PC-3 (cell line): ENCODE measurements around the gene LACTBL1. TPM values are rescaled to one million over a fixed set of nuclear protein-coding genes. Genes with fewer than 3 reads are reported as not detected.

ENCODE experiments used
- ATAC-seq: fragments of 200-7000 bp; cut with Tn5 transposase; 2 replicates; pipeline ENCODE4 v1.9.1; 2020; ENCODE audit warnings: mild to moderate bottlenecking, moderate library complexity
- BruUV-seq: library from RNA; stranded (reverse); fragments of 400-500 nt; replicated peaks from 2 replicates; lab custom pipeline; 2021; lab: Mats Ljungman, UMichigan
- CTCF ChIA-PET: fragments of 300-600 bp; sonication (Branson Sonifier 250); formaldehyde crosslinking; loops from one replicate; lab custom pipeline; 2022; ENCODE audit warnings: antibody characterized with exemption; lab: Charles Lee
- POLR2A ChIA-PET: fragments of 300-600 bp; sonication (Branson Sonifier 250); formaldehyde crosslinking; loops from one replicate; lab custom pipeline; 2022; ENCODE audit warnings: antibody characterized with exemption; ENCODE audit not compliant: unreplicated experiment; lab: Charles Lee
- DNase-seq: peaks from one replicate; pipeline ENCODE4 v3.0.0-alpha.2; 2015
- H2AFZ ChIP-seq: fragments of 300-600 bp; sonication (generic); 2 replicates; pipeline ENCODE4 v1.6.0; 2016; ENCODE audit warnings: antibody characterized with exemption, low read length
- H3F3A ChIP-seq: fragments of 300-600 bp; sonication (generic); one replicate; pipeline ENCODE4 v1.6.0; 2017; ENCODE audit warnings: antibody characterized with exemption, low read length, control low read depth, mild to moderate bottlenecking; ENCODE audit not compliant: unreplicated experiment
- H3K27ac ChIP-seq: fragments of 300-600 bp; sonication (generic); 2 replicates; pipeline ENCODE4 v1.5.1; 2016; ENCODE audit warnings: mild to moderate bottlenecking, low read length
- H3K27me3 ChIP-seq: fragments of 300-600 bp; sonication (generic); 2 replicates; pipeline ENCODE4 v1.6.1; 2016; ENCODE audit warnings: low read length, mixed read lengths
- H3K36me3 ChIP-seq: fragments of 300-600 bp; sonication (generic); 2 replicates; pipeline ENCODE4 v1.6.1; 2016; ENCODE audit warnings: low read depth, mixed run types, low read length, mixed read lengths
- H3K4me1 ChIP-seq: fragments of 300-600 bp; sonication (generic); 2 replicates; pipeline ENCODE4 v1.5.1; 2016; ENCODE audit warnings: low read length; ENCODE audit not compliant: insufficient read depth
- H3K4me2 ChIP-seq: fragments of 300-600 bp; sonication (generic); 2 replicates; pipeline ENCODE4 v1.6.0; 2016; ENCODE audit warnings: low read length
- H3K4me3 ChIP-seq: fragments of 300-600 bp; sonication (generic); 2 replicates; pipeline ENCODE4 v1.5.1; 2016; ENCODE audit warnings: mild to moderate bottlenecking, low read length, mixed read lengths
- H3K79me2 ChIP-seq: fragments of 300-600 bp; sonication (generic); 2 replicates; pipeline ENCODE4 v1.6.1; 2017; ENCODE audit warnings: low read length, mixed read lengths
- H3K9ac ChIP-seq: fragments of 300-600 bp; sonication (generic); 2 replicates; pipeline ENCODE4 v1.6.0; 2016; ENCODE audit warnings: mild to moderate bottlenecking, low read length
- H3K9me2 ChIP-seq: fragments of 300-600 bp; sonication (generic); replicated peaks from 2 replicates; pipeline ENCODE4 v1.6.1; 2016; ENCODE audit warnings: mixed run types, low read length, mixed read lengths
- H3K9me3 ChIP-seq: fragments of 300-600 bp; sonication (generic); 2 replicates; pipeline ENCODE4 v1.6.1; 2016; ENCODE audit warnings: low read length, mixed read lengths
- H4K20me1 ChIP-seq: fragments of 300-600 bp; sonication (generic); 2 replicates; pipeline ENCODE4 v1.6.1; 2016; ENCODE audit warnings: low read length, mixed read lengths
- EZH2 ChIP-seq: fragments of 300-600 bp; sonication (generic); IDR thresholded peaks from one replicate; pipeline ENCODE4 v1.6.1; 2017; ENCODE audit warnings: antibody characterized with exemption, mild to moderate bottlenecking, low read length; ENCODE audit not compliant: unreplicated experiment
- EZH2phosphoT487 ChIP-seq: fragments of 300-600 bp; sonication (generic); IDR thresholded peaks from 2 replicates; pipeline ENCODE4 v1.6.1; 2018; ENCODE audit warnings: mild to moderate bottlenecking, antibody characterized with exemption, low read length, borderline replicate concordance
- intact Hi-C: fragments of 100-400 bp; cut with micrococcal nuclease; formaldehyde crosslinking; loops from 2 replicates; pipeline ENCODE4 v1.9.0; 2023
- total RNA-seq: library from RNA; depleted of rRNA; stranded (reverse); fragments of >200 nt; gene quantifications from 2 replicates; pipeline ENCODE4 v1.2.3, GENCODE V29; 2014
- TF ChIP-seq, protein P1 (sequence below): fragments of 300-600 bp; sonication (generic); conservative IDR thresholded peaks from 2 replicates; pipeline ENCODE4 v1.5.1; 2017; ENCODE audit warnings: antibody characterized with exemption, low read depth, mild to moderate bottlenecking, low read length

LACTBL1 gene
- total RNA-seq, 1 experiment from 2014 or later = not detected

DNA sequence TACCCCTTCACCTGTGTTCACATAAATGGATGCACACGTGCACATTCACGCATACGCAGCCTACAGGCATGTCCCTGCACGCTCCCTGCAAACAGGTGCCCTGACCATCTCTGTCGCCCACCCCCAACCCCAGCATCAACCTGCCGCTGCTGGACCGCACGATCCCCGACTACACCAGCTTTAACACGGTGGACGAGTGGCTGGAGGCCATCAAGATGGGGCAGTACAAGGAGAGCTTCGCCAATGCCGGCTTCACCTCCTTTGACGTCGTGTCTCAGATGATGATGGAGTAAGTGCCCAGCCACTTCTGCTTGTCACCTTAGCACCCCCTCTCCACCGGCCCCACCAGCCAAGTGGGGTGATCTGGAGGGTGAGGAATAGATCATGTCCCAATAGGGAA is 60.4 kb downstream of the LACTBL1 start:
- H3K79me2 ChIP-seq = no peaks in the 10 kb centered on the region
- CTCF ChIA-PET = no interaction called here
- no peaks in the 10 kb centered on the region for H3K4me1 ChIP-seq
- intact Hi-C loops = no loop called here
- no peaks in the 10 kb centered on the region for H3K9me3 ChIP-seq
- no peak for TF ChIP-seq EZH2
- TF ChIP-seq, protein P1, sequence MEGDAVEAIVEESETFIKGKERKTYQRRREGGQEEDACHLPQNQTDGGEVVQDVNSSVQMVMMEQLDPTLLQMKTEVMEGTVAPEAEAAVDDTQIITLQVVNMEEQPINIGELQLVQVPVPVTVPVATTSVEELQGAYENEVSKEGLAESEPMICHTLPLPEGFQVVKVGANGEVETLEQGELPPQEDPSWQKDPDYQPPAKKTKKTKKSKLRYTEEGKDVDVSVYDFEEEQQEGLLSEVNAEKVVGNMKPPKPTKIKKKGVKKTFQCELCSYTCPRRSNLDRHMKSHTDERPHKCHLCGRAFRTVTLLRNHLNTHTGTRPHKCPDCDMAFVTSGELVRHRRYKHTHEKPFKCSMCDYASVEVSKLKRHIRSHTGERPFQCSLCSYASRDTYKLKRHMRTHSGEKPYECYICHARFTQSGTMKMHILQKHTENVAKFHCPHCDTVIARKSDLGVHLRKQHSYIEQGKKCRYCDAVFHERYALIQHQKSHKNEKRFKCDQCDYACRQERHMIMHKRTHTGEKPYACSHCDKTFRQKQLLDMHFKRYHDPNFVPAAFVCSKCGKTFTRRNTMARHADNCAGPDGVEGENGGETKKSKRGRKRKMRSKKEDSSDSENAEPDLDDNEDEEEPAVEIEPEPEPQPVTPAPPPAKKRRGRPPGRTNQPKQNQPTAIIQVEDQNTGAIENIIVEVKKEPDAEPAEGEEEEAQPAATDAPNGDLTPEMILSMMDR = no peak
- no peak for TF ChIP-seq EZH2phosphoT487
- no peak overlapping the region for H3K4me3 ChIP-seq
- no TSS peak for BruUV-seq
- H3K27ac ChIP-seq = no peak overlapping the region
- POLR2A ChIA-PET = no interaction called here
- no peak overlapping the region for H2AFZ ChIP-seq
- no peaks in the 10 kb centered on the region for H3K27me3 ChIP-seq
- no peaks in the 10 kb centered on the region for H3F3A ChIP-seq
- ATAC-seq = no peak
- no peak for DNase-seq
- no peak overlapping the region for H3K4me2 ChIP-seq
- H3K9me2 ChIP-seq = no peaks in the 10 kb centered on the region
- no peaks in the 10 kb centered on the region for H3K36me3 ChIP-seq
- no peak overlapping the region for H3K9ac ChIP-seq
- H4K20me1 ChIP-seq = no peaks in the 10 kb centered on the region

DNA sequence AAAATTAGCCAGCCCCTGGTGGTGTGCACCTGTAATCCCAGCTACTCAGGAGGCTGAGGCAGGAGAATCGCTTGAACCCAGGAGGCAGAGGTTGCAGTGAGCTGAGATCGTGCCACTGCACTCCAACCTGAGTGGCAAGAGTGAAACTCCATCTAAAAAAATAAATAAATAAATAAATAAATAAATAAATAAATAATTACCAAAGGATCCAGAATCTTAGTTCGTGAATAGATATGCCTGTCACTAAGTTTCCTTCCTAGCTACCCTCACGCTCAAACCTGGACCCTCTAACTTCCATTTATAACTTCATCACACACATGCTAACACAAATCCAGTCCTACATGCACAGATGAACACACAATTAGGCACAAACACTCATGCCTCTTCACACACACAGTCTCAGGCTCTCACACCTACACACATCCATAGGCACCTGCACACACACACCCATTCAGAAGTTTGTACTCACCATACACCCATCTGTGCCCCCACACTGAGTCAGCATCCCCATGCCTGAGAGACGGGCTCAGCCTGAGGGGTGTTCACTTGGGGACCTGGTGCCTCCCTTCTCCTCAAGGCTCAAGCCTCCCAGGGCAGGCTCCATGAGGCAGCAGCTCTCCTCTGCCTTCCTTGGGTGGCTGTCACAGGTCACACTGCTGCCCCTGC is 61.5 kb downstream of the LACTBL1 start:
- ATAC-seq (no peak), DNase-seq (no peak)
- no peak overlapping the region for H3K9ac ChIP-seq
- TF ChIP-seq, protein P1 = no peak
- TF ChIP-seq EZH2 (no peak), EZH2phosphoT487 (no peak)
- H3K4me1 ChIP-seq = no peaks in the 10 kb centered on the region
- H3K4me3 ChIP-seq = no peak overlapping the region
- H3K9me2 ChIP-seq = no peaks in the 10 kb centered on the region
- ChIA-PET CTCF (no interaction called here), POLR2A (no interaction called here)
- no TSS peak for BruUV-seq
- no peaks in the 10 kb centered on the region for H4K20me1 ChIP-seq
- no peaks in the 10 kb centered on the region for H3K36me3 ChIP-seq
- H3F3A ChIP-seq = no peaks in the 10 kb centered on the region
- H3K9me3 ChIP-seq = no peaks in the 10 kb centered on the region
- H3K4me2 ChIP-seq = no peak overlapping the region
- H3K27me3 ChIP-seq = no peaks in the 10 kb centered on the region
- H3K79me2 ChIP-seq = no peaks in the 10 kb centered on the region
- no peak overlapping the region for H3K27ac ChIP-seq
- H2AFZ ChIP-seq = no peak overlapping the region
- intact Hi-C loops = no loop called here

DNA sequence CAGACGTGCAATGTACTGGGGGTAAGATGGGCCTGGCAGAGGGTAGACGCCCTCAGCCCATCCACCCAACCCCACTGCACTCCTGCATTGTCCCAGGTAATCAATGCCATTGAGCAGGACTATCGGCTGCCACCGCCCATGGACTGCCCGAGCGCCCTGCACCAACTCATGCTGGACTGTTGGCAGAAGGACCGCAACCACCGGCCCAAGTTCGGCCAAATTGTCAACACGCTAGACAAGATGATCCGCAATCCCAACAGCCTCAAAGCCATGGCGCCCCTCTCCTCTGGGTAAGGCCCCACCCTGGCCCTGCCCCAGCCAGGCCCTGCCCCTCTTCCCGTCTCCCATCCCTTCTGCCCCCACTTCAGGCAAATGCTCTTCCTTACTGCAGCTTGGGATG is 62.4 kb downstream of the LACTBL1 start:
- no peak overlapping the region for H2AFZ ChIP-seq
- TF ChIP-seq EZH2 = no peak
- TF ChIP-seq, protein P1 = no peak
- no peak for TF ChIP-seq EZH2phosphoT487
- no peak overlapping the region for H3K4me3 ChIP-seq
- no peak overlapping the region for H3K27ac ChIP-seq
- no peaks in the 10 kb centered on the region for H3K9me3 ChIP-seq
- BruUV-seq = no TSS peak
- H3K9ac ChIP-seq = no peak overlapping the region
- H3K27me3 ChIP-seq = no peaks in the 10 kb centered on the region
- H3K4me2 ChIP-seq = no peak overlapping the region
- H4K20me1 ChIP-seq = no peaks in the 10 kb centered on the region
- DNase-seq (no peak), ATAC-seq (no peak)
- no peaks in the 10 kb centered on the region for H3F3A ChIP-seq
- no peaks in the 10 kb centered on the region for H3K9me2 ChIP-seq
- POLR2A ChIA-PET = no interaction called here
- no peaks in the 10 kb centered on the region for H3K4me1 ChIP-seq
- CTCF ChIA-PET = interaction anchor here (0.6 kb wide), 1 partner anchor 39 kb away, joined by 3 read pairs; no protein-coding TSS in a partner anchor
- H3K79me2 ChIP-seq = no peaks in the 10 kb centered on the region
- intact Hi-C loops = no loop called here
- H3K36me3 ChIP-seq = no peaks in the 10 kb centered on the region
